OCI-LY1 (cell line): ENCODE data around the gene F10.

Source experiments
- H2AFZ ChIP-seq: fragments of 200-600 bp; sonication (generic), shearing (Covaris generic); 2 replicates; pipeline ENCODE4 v1.6.0; 2014; ENCODE audit warnings: antibody characterized with exemption, mild to moderate bottlenecking, low read length
- H3F3A ChIP-seq: fragments of 200-600 bp; sonication (generic), shearing (Covaris generic); 2 replicates; pipeline ENCODE4 v1.6.0; 2014; ENCODE audit warnings: mild to moderate bottlenecking, antibody characterized with exemption, low read length, moderate library complexity; ENCODE audit not compliant: insufficient read depth
- H3K27ac ChIP-seq: fragments of 200-600 bp; sonication (generic); 2 replicates; pipeline ENCODE4 v1.5.1; 2014; ENCODE audit warnings: low read length, mixed run types, mild to moderate bottlenecking, low read depth; ENCODE audit not compliant: poor library complexity, severe bottlenecking
- H3K27me3 ChIP-seq: fragments of 200-600 bp; sonication (generic); 2 replicates; pipeline ENCODE4 v1.6.0; 2014; ENCODE audit warnings: antibody characterized with exemption, mild to moderate bottlenecking, low read length, moderate library complexity; ENCODE audit not compliant: insufficient read depth
- H3K36me3 ChIP-seq: fragments of 200-600 bp; sonication (generic); 2 replicates; pipeline ENCODE4 v1.6.1; 2014; ENCODE audit warnings: mild to moderate bottlenecking, antibody characterized with exemption, low read length, moderate library complexity, mixed read lengths; ENCODE audit not compliant: insufficient read depth
- H3K4me1 ChIP-seq: fragments of 200-600 bp; sonication (generic); 2 replicates; pipeline ENCODE4 v1.5.1; 2014; ENCODE audit warnings: mild to moderate bottlenecking, low read length, moderate library complexity; ENCODE audit not compliant: insufficient read depth, severe bottlenecking
- H3K4me2 ChIP-seq: fragments of 200-600 bp; sonication (generic), shearing (Covaris generic); 2 replicates; pipeline ENCODE4 v1.6.1; 2014; ENCODE audit warnings: low read length
- H3K4me3 ChIP-seq: fragments of 200-600 bp; sonication (generic); 2 replicates; pipeline ENCODE4 v1.5.1; 2014; ENCODE audit warnings: low read length, low read depth, mild to moderate bottlenecking, mixed read lengths; ENCODE audit not compliant: poor library complexity, severe bottlenecking
- H3K79me2 ChIP-seq: fragments of 200-600 bp; shearing (Covaris generic); 2 replicates; pipeline ENCODE4 v1.6.1; 2016; ENCODE audit warnings: mixed run types, low read length, mixed read lengths; ENCODE audit not compliant: insufficient read depth
- H3K9ac ChIP-seq: fragments of 200-600 bp; sonication (generic), shearing (Covaris generic); 2 replicates; pipeline ENCODE4 v1.6.1; 2014; ENCODE audit warnings: mild to moderate bottlenecking, low read length, mixed read lengths
- H3K9me2 ChIP-seq: fragments of 200-600 bp; sonication (generic), shearing (Covaris generic); 2 replicates; pipeline ENCODE4 v1.6.1; 2014; ENCODE audit warnings: low read depth, mild to moderate bottlenecking, low read length, mixed read lengths
- H3K9me3 ChIP-seq: fragments of 200-600 bp; shearing (Covaris generic); 2 replicates; pipeline ENCODE4 v1.6.1; 2014; ENCODE audit warnings: low read length, mixed read lengths
- H4K20me1 ChIP-seq: fragments of 200-600 bp; sonication (generic), shearing (Covaris generic); 2 replicates; pipeline ENCODE4 v1.6.0; 2016; ENCODE audit warnings: mild to moderate bottlenecking, low read length; ENCODE audit not compliant: insufficient read depth
- EZH2 ChIP-seq: fragments of 200-600 bp; sonication (generic), shearing (Covaris generic); IDR thresholded peaks from 2 replicates; pipeline ENCODE4 v1.8.0; 2017; ENCODE audit warnings: borderline replicate concordance, mixed run types, mild to moderate bottlenecking, antibody characterized with exemption, low read length, moderate library complexity, mixed read lengths
- TF ChIP-seq, protein P1 (sequence below): fragments of 200-600 bp; sonication (generic), shearing (Covaris generic); IDR thresholded peaks from 2 replicates; pipeline ENCODE4 v1.5.1; 2017; ENCODE audit warnings: mild to moderate bottlenecking, antibody characterized with exemption, low read length, moderate library complexity, mixed read lengths

F10 gene

GRCh38 chr13:113167575-113167974 is 45.0 kb downstream of the F10 start:
- H3K4me2 ChIP-seq, result no peak overlapping the region
- H3K9me3 ChIP-seq, result no peaks in the 10 kb centered on the region
- TF ChIP-seq, protein P1, sequence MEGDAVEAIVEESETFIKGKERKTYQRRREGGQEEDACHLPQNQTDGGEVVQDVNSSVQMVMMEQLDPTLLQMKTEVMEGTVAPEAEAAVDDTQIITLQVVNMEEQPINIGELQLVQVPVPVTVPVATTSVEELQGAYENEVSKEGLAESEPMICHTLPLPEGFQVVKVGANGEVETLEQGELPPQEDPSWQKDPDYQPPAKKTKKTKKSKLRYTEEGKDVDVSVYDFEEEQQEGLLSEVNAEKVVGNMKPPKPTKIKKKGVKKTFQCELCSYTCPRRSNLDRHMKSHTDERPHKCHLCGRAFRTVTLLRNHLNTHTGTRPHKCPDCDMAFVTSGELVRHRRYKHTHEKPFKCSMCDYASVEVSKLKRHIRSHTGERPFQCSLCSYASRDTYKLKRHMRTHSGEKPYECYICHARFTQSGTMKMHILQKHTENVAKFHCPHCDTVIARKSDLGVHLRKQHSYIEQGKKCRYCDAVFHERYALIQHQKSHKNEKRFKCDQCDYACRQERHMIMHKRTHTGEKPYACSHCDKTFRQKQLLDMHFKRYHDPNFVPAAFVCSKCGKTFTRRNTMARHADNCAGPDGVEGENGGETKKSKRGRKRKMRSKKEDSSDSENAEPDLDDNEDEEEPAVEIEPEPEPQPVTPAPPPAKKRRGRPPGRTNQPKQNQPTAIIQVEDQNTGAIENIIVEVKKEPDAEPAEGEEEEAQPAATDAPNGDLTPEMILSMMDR, result no peak
- TF ChIP-seq EZH2, result no peak
- H3K9ac ChIP-seq, result no peak overlapping the region
- no peak overlapping the region for H3K4me3 ChIP-seq
- no peaks in the 10 kb centered on the region for H4K20me1 ChIP-seq
- H3K9me2 ChIP-seq, result no peaks in the 10 kb centered on the region
- H3K27me3 ChIP-seq, result no peaks in the 10 kb centered on the region; the same call in none of the 2 replicates
- no peaks in the 10 kb centered on the region for H3K4me1 ChIP-seq
- no peak overlapping the region for H2AFZ ChIP-seq
- no peak overlapping the region for H3K27ac ChIP-seq
- no peaks in the 10 kb centered on the region for H3K79me2 ChIP-seq
- H3K36me3 ChIP-seq, result peaks cover 42% of the 10 kb centered on the region
- no peaks in the 10 kb centered on the region for H3F3A ChIP-seq

GRCh38 chr13:113168211-113168610 is 45.6 kb downstream of the F10 start:
- no peaks in the 10 kb centered on the region for H3K9me2 ChIP-seq
- no peak overlapping the region for H3K27ac ChIP-seq
- no peak overlapping the region for H3K4me2 ChIP-seq
- no peak overlapping the region for H2AFZ ChIP-seq
- no peaks in the 10 kb centered on the region for H3K9me3 ChIP-seq
- no peaks in the 10 kb centered on the region for H3F3A ChIP-seq
- H3K27me3 ChIP-seq, result no peaks in the 10 kb centered on the region; the same call in none of the 2 replicates
- no peaks in the 10 kb centered on the region for H3K4me1 ChIP-seq
- H3K9ac ChIP-seq, result no peak overlapping the region
- TF ChIP-seq, protein P1, result no peak
- TF ChIP-seq EZH2, result no peak
- H3K79me2 ChIP-seq, result no peaks in the 10 kb centered on the region
- H3K36me3 ChIP-seq, result peaks cover 48% of the 10 kb centered on the region
- no peaks in the 10 kb centered on the region for H4K20me1 ChIP-seq
- H3K4me3 ChIP-seq, result no peak overlapping the region

DNA sequence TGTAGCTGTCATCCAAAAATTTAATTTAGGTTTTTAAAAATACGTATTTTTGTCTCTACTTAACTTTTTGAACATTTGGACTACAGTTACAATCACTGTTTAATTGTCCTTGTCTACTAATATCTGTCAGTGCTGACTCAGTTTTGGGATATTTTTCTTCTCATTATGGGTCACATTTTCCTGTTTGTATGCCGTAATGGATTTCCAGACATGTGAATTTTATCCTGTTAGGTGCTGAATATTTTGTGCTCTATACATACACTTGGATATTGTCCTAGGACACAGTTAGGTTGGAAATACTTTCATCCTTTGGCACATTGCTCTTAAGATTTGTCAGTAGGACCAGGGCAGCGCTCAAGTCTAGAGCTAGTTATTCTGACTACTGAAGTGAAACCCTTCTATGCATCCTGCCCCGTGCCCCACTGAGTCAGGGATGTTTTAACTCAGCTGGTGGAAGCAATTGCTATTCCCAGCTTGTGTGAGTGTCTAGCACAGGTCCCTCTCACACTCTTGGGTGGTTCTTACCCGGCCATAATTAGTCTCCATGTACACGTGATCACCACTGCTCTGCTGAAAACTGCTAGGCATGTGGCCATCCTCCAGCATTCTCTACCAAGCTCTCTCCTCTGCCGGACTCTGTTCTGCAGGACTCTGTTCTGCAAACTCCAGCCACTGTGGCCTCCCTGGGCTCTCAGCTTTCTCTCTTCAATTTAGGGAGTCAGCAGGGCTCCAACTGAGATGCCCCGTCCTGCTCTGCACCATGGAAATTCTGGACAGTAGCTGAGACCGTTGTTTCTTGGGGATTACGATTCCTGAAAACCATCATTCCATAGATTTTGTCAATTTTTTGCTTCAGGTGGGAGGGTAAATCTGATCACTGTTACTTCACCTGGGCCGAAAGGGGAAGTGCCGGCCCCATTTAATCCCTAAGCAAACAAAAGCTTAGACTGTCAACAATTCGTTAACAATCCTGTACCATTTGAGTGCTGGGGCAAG is 47.0 kb downstream of the F10 start:
- Histone ChIP-seq H3K36me3 (peaks cover 55% of the 10 kb centered on the region), H4K20me1 (no peaks in the 10 kb centered on the region), H3K79me2 (no peaks in the 10 kb centered on the region), H3K4me2 (no peak overlapping the region), H3K27me3 (no peaks in the 10 kb centered on the region; the same call in 1 of the 2 replicates), H3K4me1 (no peaks in the 10 kb centered on the region), H3K9me3 (no peaks in the 10 kb centered on the region), H3K9me2 (no peaks in the 10 kb centered on the region), H3K9ac (no peak overlapping the region), H3K4me3 (no peak overlapping the region), H3F3A (no peaks in the 10 kb centered on the region), H2AFZ (no peak overlapping the region), H3K27ac (no peak overlapping the region)
- TF ChIP-seq EZH2, result no peak
- TF ChIP-seq, protein P1, result no peak
